Activated CD4-positive, alpha-beta T cell treated with anti-CD3 and anti-CD28 coated beads, Interleukin-2, amount 10 ng/mL, durations not matched to agents 24 days and 14 days (primary cell): Measurements from ENCODE around the gene TAPT1. TPM values are rescaled to one million over a fixed set of nuclear protein-coding genes. Genes with fewer than 3 reads are reported as not detected.
"Not testable (repeated sequence)": the region's sequence is repeated elsewhere in the genome, so short reads cannot be mapped to it uniquely, and the experiment has no call there.

Experiments used
- DNase-seq: peaks from one replicate; pipeline ENCODE4 v3.0.0; 2022
- H3K27ac Mint-ChIP-seq: one replicate; pipeline ENCODE4 v1.8.0; 2022; ENCODE audit warnings: mild to moderate bottlenecking, mixed read lengths
- H3K27me3 Mint-ChIP-seq: one replicate; pipeline ENCODE4 v1.8.0; 2022; ENCODE audit warnings: mixed read lengths
- H3K36me3 Mint-ChIP-seq: one replicate; pipeline ENCODE4 v1.8.0; 2022; ENCODE audit warnings: low read depth, mild to moderate bottlenecking, mixed read lengths
- H3K4me1 Mint-ChIP-seq: one replicate; pipeline ENCODE4 v1.8.0; 2021; ENCODE audit warnings: mixed read lengths
- H3K4me3 Mint-ChIP-seq: one replicate; pipeline ENCODE4 v1.8.0; 2022; ENCODE audit warnings: mild to moderate bottlenecking, moderate library complexity, mixed read lengths
- H3K9me3 Mint-ChIP-seq: one replicate; pipeline ENCODE4 v1.8.0; 2021; ENCODE audit warnings: mixed read lengths
- intact Hi-C: fragments of 100-400 bp; cut with micrococcal nuclease; formaldehyde crosslinking; loops from one replicate; pipeline ENCODE4 v1.15.1; 2023
- total RNA-seq: library from RNA; stranded (reverse); gene quantifications from 2 replicates; pipeline ENCODE4 v1.2.3, GENCODE V29; 2022

Gene TAPT1, protein sequence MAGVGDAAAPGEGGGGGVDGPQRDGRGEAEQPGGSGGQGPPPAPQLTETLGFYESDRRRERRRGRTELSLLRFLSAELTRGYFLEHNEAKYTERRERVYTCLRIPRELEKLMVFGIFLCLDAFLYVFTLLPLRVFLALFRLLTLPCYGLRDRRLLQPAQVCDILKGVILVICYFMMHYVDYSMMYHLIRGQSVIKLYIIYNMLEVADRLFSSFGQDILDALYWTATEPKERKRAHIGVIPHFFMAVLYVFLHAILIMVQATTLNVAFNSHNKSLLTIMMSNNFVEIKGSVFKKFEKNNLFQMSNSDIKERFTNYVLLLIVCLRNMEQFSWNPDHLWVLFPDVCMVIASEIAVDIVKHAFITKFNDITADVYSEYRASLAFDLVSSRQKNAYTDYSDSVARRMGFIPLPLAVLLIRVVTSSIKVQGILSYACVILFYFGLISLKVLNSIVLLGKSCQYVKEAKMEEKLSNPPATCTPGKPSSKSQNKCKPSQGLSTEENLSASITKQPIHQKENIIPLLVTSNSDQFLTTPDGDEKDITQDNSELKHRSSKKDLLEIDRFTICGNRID
- 27.2 and 29.3 TPM in 2 replicates for total RNA-seq

- DNase-seq = peak; percentile 94
- peak within 1 kb of the TSS; percentile 90 for H3K4me3 Mint-ChIP-seq
- H3K9me3 Mint-ChIP-seq = no peaks in the 10 kb centered on the region
- H3K27ac Mint-ChIP-seq = peak within 1 kb of the TSS; percentile 98
- no peaks in the 10 kb centered on the region for H3K27me3 Mint-ChIP-seq
- peaks cover 12% of the 10 kb centered on the region for H3K36me3 Mint-ChIP-seq
- intact Hi-C loops = loop anchor here (1.0 to 10.0 kb wide), 6 partner anchors 21 to 1286 kb away; partner anchors contain the start of genes CD38, CPEB2, FAM200B and FBXL5
- peaks cover 45% of the 10 kb centered on the region for H3K4me1 Mint-ChIP-seq
Measured at GRCh38 chr4:16225863-16226815, at the start of gene TAPT1. TSS of gene TAPT1 (minus strand) at chr4:16226471. CDS start at chr4:16226457, 14 bp downstream.

DNA sequence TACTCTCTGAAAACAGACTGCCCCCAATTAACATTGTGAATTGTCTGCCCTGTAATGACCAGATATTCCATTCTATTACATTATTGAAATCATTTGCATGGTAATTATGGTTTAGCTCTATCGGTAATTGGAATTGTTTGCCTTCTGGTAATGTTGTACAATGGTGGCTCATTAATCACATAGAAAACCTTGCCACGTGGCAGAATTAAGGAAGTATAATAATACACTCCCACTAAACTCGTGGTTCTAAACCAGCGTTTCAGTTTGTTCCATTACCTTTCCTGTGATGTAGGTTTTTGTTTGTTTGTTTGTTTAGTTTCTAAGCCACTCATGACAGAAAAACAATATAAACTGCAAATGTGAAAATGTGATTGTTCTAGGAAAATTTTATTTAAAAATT, 45.1 kb upstream of the TAPT1 start:
- Mint-ChIP-seq H3K4me3 (no peak overlapping the region), H3K4me1 (no peaks in the 10 kb centered on the region), H3K9me3 (peaks cover 5% of the 10 kb centered on the region), H3K27ac (no peak overlapping the region), H3K27me3 (peaks cover 6% of the 10 kb centered on the region), H3K36me3 (no peaks in the 10 kb centered on the region)
- intact Hi-C loops = no loop called here
- DNase-seq = no peak

GRCh38 chr4:16270454-16271328, 44.4 kb upstream of the TAPT1 start:
- H3K9me3 Mint-ChIP-seq = no peaks in the 10 kb centered on the region
- peaks cover 6% of the 10 kb centered on the region for H3K27me3 Mint-ChIP-seq
- H3K27ac Mint-ChIP-seq = no peak overlapping the region
- no peaks in the 10 kb centered on the region for H3K4me1 Mint-ChIP-seq
- no peak overlapping the region for H3K4me3 Mint-ChIP-seq
- no peak for DNase-seq
- intact Hi-C loops = no loop called here
- no peaks in the 10 kb centered on the region for H3K36me3 Mint-ChIP-seq

- not testable (repeated sequence) for H3K27ac Mint-ChIP-seq, H3K4me1 Mint-ChIP-seq, DNase-seq, H3K36me3 Mint-ChIP-seq, H3K9me3 Mint-ChIP-seq, H3K27me3 Mint-ChIP-seq, H3K4me3 Mint-ChIP-seq
- intact Hi-C loops = loop anchor here (10.0 kb wide), 1 partner anchor 385 kb away; no protein-coding TSS in a partner anchor
Measured at GRCh38 chr4:16269742-16270453, 43.6 kb upstream of the TAPT1 start.

DNA sequence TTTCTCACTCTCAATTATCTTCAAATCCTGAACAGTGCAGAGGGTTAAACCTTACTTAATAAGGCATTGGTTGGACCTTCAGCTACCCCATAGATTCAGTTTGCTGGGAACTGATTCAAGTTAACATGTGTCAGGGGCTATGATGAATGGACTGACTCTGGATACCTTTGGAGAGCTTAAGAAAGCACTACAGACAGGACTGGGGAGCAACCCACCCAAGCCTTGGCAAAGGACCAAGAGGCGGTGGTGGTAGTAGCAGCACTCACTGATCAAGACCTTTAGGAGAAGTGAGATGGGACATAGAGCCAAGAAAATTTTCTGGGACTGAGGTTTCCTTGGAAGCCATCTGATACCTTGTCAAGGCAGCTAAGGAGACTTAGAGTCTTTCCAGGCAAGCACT, 43.0 kb upstream of the TAPT1 start:
- intact Hi-C loops = loop anchor here (10.0 kb wide), 1 partner anchor 384 kb away; no protein-coding TSS in a partner anchor
- no peak overlapping the region for H3K4me3 Mint-ChIP-seq
- H3K27me3 Mint-ChIP-seq = peaks cover 6% of the 10 kb centered on the region
- no peaks in the 10 kb centered on the region for H3K36me3 Mint-ChIP-seq
- no peak overlapping the region for H3K27ac Mint-ChIP-seq
- H3K9me3 Mint-ChIP-seq = no peaks in the 10 kb centered on the region
- no peak for DNase-seq
- no peaks in the 10 kb centered on the region for H3K4me1 Mint-ChIP-seq

DNA sequence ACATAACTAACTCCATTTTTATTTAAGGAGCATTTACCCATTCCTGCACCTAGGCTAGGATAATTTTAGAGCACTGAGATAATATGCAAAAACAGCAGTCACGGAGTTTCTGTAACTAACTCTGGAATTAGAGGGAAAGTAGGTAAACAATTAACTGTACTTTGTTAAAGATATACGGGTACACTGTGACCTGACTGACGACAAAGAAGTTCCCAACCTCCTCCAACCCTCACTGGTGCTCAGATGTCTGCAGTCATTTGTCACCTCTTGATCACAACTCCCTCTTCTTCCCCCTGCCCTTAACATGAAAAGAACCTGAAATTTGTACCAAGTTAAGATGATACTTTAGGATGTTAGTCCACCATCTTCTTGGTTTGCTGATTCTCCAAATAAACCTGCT, 42.0 kb upstream of the TAPT1 start:
- H3K36me3 Mint-ChIP-seq = no peaks in the 10 kb centered on the region
- H3K4me1 Mint-ChIP-seq = no peaks in the 10 kb centered on the region
- H3K27me3 Mint-ChIP-seq = peaks cover 6% of the 10 kb centered on the region
- no peaks in the 10 kb centered on the region for H3K9me3 Mint-ChIP-seq
- DNase-seq = no peak
- intact Hi-C loops = loop anchor here (10.0 kb wide), 1 partner anchor 383 kb away; no protein-coding TSS in a partner anchor
- no peak overlapping the region for H3K27ac Mint-ChIP-seq
- no peak overlapping the region for H3K4me3 Mint-ChIP-seq

DNA sequence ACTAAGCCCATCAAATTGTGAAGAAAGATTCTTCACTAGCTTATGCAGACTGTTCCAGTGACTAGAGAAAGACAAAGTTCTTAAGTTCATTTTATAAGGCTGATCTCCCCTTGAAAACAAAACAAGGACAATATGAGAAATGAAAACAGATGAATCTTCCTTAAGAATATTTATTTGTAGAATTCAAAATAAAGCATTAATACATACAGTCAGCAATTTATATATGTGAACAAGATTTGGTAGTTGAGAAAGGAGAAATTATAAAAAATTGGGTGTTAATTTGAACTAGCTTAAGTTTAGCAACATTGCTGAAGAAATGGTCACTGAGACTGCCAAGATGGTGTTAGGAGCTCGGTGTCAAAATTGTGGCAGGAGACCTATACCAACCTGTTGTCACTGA, 41.4 kb upstream of the TAPT1 start:
- peaks cover 6% of the 10 kb centered on the region for H3K27me3 Mint-ChIP-seq
- no peaks in the 10 kb centered on the region for H3K4me1 Mint-ChIP-seq
- DNase-seq = no peak
- H3K36me3 Mint-ChIP-seq = no peaks in the 10 kb centered on the region
- H3K9me3 Mint-ChIP-seq = no peaks in the 10 kb centered on the region
- no peak overlapping the region for H3K27ac Mint-ChIP-seq
- intact Hi-C loops = loop anchor here (10.0 kb wide), 1 partner anchor 383 kb away; no protein-coding TSS in a partner anchor
- H3K4me3 Mint-ChIP-seq = no peak overlapping the region

DNA sequence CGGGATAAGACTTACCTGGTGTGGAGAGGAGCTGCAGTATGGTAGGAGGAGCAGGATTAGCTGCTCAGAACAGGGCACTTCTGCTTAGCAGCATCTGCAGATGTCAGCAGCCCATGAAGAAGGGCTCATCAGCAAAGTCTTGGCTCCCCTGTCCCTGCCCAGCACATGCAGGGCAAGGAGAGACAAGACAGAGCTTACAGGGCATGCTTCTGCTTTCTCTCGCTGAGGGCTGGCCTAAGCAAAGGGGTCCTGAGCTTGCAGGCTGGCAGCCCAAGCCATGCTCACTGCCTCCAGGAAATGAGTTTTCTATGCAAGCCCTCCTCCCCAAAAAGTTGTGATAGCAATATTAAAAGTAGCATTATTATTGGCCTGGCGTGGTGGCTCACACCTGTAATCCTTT, 39.5 kb upstream of the TAPT1 start:
- intact Hi-C loops = loop anchor here (1.0 to 10.0 kb wide), 3 partner anchors 61 to 381 kb away; no protein-coding TSS in a partner anchor
- no peak for DNase-seq
- Mint-ChIP-seq H3K4me1 (no peaks in the 10 kb centered on the region), H3K27me3 (peaks cover 6% of the 10 kb centered on the region), H3K36me3 (no peaks in the 10 kb centered on the region), H3K4me3 (no peak overlapping the region), H3K9me3 (no peaks in the 10 kb centered on the region), H3K27ac (no peak overlapping the region)

- intact Hi-C loops = loop anchor here (1.0 to 10.0 kb wide), 3 partner anchors 60 to 380 kb away; no protein-coding TSS in a partner anchor
- peaks cover 2% of the 10 kb centered on the region for H3K27me3 Mint-ChIP-seq
- no peaks in the 10 kb centered on the region for H3K36me3 Mint-ChIP-seq
- no peaks in the 10 kb centered on the region for H3K9me3 Mint-ChIP-seq
- DNase-seq = no peak
- peaks cover 2% of the 10 kb centered on the region for H3K4me1 Mint-ChIP-seq
- H3K4me3 Mint-ChIP-seq = no peak overlapping the region
- no peak overlapping the region for H3K27ac Mint-ChIP-seq
Measured at GRCh38 chr4:16264798-16265197, 38.5 kb upstream of the TAPT1 start.

DNA sequence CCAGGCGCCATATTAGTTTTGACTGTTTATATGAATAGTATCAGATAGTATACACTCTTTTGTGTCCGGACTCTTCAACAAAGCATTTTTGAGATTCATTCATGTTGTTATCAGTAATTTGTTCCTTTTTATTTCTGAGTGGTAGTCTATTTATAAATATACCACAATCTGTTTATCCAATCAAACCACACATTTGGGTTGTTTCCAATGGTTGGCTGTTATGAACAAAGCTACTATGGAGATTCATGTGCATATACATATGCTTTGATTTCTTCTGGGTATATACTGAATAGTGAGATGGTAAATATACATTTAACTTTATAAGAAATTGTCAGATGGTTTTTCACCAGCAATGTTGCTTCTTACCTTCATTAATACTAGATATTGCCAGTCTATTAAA, 36.8 kb upstream of the TAPT1 start:
- no peak overlapping the region for H3K27ac Mint-ChIP-seq
- H3K36me3 Mint-ChIP-seq = no peaks in the 10 kb centered on the region
- no peak overlapping the region for H3K4me3 Mint-ChIP-seq
- intact Hi-C loops = loop anchor here (10.0 kb wide), 1 partner anchor 378 kb away; no protein-coding TSS in a partner anchor
- H3K9me3 Mint-ChIP-seq = no peaks in the 10 kb centered on the region
- H3K4me1 Mint-ChIP-seq = peaks cover 7% of the 10 kb centered on the region
- DNase-seq = no peak
- H3K27me3 Mint-ChIP-seq = peaks cover 2% of the 10 kb centered on the region

DNA sequence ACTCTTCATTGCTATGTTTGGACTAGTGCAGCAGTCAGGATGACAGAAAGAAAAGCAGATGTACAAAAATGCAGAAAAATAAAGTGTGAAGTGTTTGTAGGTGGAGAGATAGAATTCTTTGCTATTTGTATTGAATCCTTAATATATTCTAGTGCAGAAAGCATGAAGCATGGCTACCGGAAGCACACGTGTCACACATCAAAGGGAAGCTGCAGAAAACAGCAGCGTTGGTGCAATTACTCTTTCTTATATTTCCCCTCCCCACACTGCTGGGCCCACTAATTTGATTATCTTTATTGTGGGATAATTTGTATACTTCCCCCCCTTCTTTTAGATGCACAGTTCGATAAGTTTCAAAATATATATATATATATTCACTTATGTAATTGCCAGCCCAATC, 35.9 kb upstream of the TAPT1 start:
- DNase-seq = no peak
- Mint-ChIP-seq H3K36me3 (no peaks in the 10 kb centered on the region), H3K4me3 (no peak overlapping the region), H3K4me1 (peaks cover 7% of the 10 kb centered on the region), H3K27ac (no peak overlapping the region), H3K9me3 (peaks cover 6% of the 10 kb centered on the region), H3K27me3 (no peaks in the 10 kb centered on the region)
- intact Hi-C loops = loop anchor here (10.0 kb wide), 1 partner anchor 377 kb away; no protein-coding TSS in a partner anchor

GRCh38 chr4:16261313-16261878, 35.1 kb upstream of the TAPT1 start:
- Mint-ChIP-seq H3K9me3 (peaks cover 6% of the 10 kb centered on the region), H3K4me1 (peaks cover 7% of the 10 kb centered on the region), H3K4me3 (no peak overlapping the region), H3K36me3 (no peaks in the 10 kb centered on the region), H3K27ac (no peak overlapping the region), H3K27me3 (no peaks in the 10 kb centered on the region)
- DNase-seq = no peak
- intact Hi-C loops = loop anchor here (10.0 kb wide), 1 partner anchor 377 kb away; no protein-coding TSS in a partner anchor
